H1 (cell line): ENCODE results near the gene ZDHHC19. TPM values are rescaled to one million over a fixed set of nuclear protein-coding genes. Genes with fewer than 3 reads are reported as not detected.

Experiments used
- CTCF ChIA-PET: fragments of 300-600 bp; sonication (Branson Sonifier 250); formaldehyde crosslinking; loops from one replicate; lab custom pipeline; 2021; ENCODE audit not compliant: partially characterized antibody; lab: Charles Lee
- POLR2A ChIA-PET: fragments of 300-600 bp; sonication (Branson Sonifier 250); formaldehyde crosslinking; loops from one replicate; lab custom pipeline; 2021; ENCODE audit warnings: inconsistent platforms; ENCODE audit not compliant: partially characterized antibody; lab: Charles Lee
- DNase-seq, 2 experiments: peaks; one replicate each; pipeline versions ENCODE4 v3.0.0 to v3.0.0-alpha.2; 2010 to 2022; ENCODE audit warnings: low spot score in 2 of 2, low read depth in 1 of 2, mixed read lengths in 1 of 2
- FAIRE-seq: peaks from 2 replicates; lab custom pipeline; 2011; peaks lifted over from hg19 to GRCh38; lab: Jason Lieb, UNC
- H2AFZ ChIP-seq: 2 replicates; pipeline ENCODE4 v1.8.1; 2012; ENCODE audit warnings: low read length, inconsistent platforms
- H2AK5ac ChIP-seq: 2 replicates; pipeline ENCODE4 v1.6.1; 2013; ENCODE audit warnings: low read depth, low read length
- H2BK120ac ChIP-seq: replicated peaks from 2 replicates; pipeline ENCODE3; 2013; ENCODE audit warnings: low read depth, low read length, inconsistent platforms
- H2BK12ac ChIP-seq: 2 replicates; pipeline ENCODE4 v1.6.1; 2013; ENCODE audit warnings: low read depth, low read length
- H2BK15ac ChIP-seq: 2 replicates; pipeline ENCODE4 v1.6.1; 2013; ENCODE audit warnings: low read length
- H2BK20ac ChIP-seq: 2 replicates; pipeline ENCODE4 v1.6.1; 2013; ENCODE audit warnings: low read length
- H2BK5ac ChIP-seq: 2 replicates; pipeline ENCODE4 v1.6.1; 2013; ENCODE audit warnings: low read depth, low read length
- H3K14ac ChIP-seq: 2 replicates; pipeline ENCODE4 v1.6.1; 2013; ENCODE audit warnings: inconsistent platforms; ENCODE audit not compliant: insufficient read length
- H3K18ac ChIP-seq: 2 replicates; pipeline ENCODE4 v1.6.1; 2013; ENCODE audit warnings: low read length; ENCODE audit errors: extremely low read depth
- H3K23ac ChIP-seq: 2 replicates; pipeline ENCODE4 v1.6.1; 2013; ENCODE audit warnings: inconsistent platforms; ENCODE audit not compliant: insufficient read length
- H3K23me2 ChIP-seq: 2 replicates; pipeline ENCODE4 v1.6.1; 2013; ENCODE audit warnings: low read depth, low read length
- H3K27ac ChIP-seq: 2 replicates; pipeline ENCODE4 v1.6.1; 2011; ENCODE audit warnings: low read depth, low read length, inconsistent platforms
- H3K27me3 ChIP-seq, 4 experiments: replicated peaks in 1 of 4; 1 replicate in 1 of 4; 2 replicates in 3 of 4; pipeline versions ENCODE4 v1.6.1 to v1.8.1; 2011 to 2013; ENCODE audit warnings: low read length in 3 of 4, mild to moderate bottlenecking in 3 of 4, inconsistent platforms in 2 of 4, mixed read lengths in 2 of 4, moderate library complexity in 1 of 4; ENCODE audit not compliant: control insufficient read depth in 3 of 4, insufficient read depth in 3 of 4; ENCODE audit errors: extremely low read depth in 1 of 4
- H3K36me3 ChIP-seq, 4 experiments: 2 replicates each; pipeline versions ENCODE4 v1.6.1 to v1.8.1; 2011 to 2013; ENCODE audit warnings: mild to moderate bottlenecking in 4 of 4, low read length in 3 of 4, moderate library complexity in 2 of 4, control low read depth in 1 of 4, inconsistent platforms in 1 of 4; ENCODE audit not compliant: insufficient read depth in 4 of 4, control insufficient read depth in 2 of 4
- H3K4ac ChIP-seq: replicated peaks from 2 replicates; pipeline ENCODE3; 2013; ENCODE audit warnings: low read length, low read depth, mixed read lengths, inconsistent platforms; ENCODE audit not compliant: insufficient read length
- H3K4me1 ChIP-seq, 4 experiments: replicated peaks in 1 of 4; 1 replicate in 1 of 4; 2 replicates in 3 of 4; pipeline versions ENCODE4 v1.6.1 to v1.8.1; 2011 to 2013; ENCODE audit warnings: low read length in 3 of 4, inconsistent platforms in 2 of 4, mixed read lengths in 1 of 4; ENCODE audit not compliant: insufficient read depth in 4 of 4, control insufficient read depth in 3 of 4
- H3K4me2 ChIP-seq, 2 experiments: 2 replicates each; pipeline versions ENCODE4 v1.6.1 to v1.8.1; 2011 to 2013; ENCODE audit warnings: low read depth in 2 of 2, low read length in 2 of 2, control low read depth in 1 of 2, inconsistent platforms in 1 of 2, mild to moderate bottlenecking in 1 of 2; ENCODE audit not compliant: insufficient read depth in 1 of 2
- H3K4me3 ChIP-seq, 4 experiments: fragments of 200-600, 300-600 bp in 1 of 4; sonication (generic), shearing (Covaris generic), sonication (Bioruptor Twin) in 1 of 4; 2 replicates each; pipeline versions ENCODE4 v1.5.1 to v1.8.1; 2011 to 2016; ENCODE audit warnings: low read length in 4 of 4, low read depth in 3 of 4, control low read depth in 2 of 4, inconsistent platforms in 2 of 4, mild to moderate bottlenecking in 2 of 4, mixed read lengths in 1 of 4, moderate library complexity in 1 of 4; ENCODE audit not compliant: insufficient read depth in 2 of 4; ENCODE audit errors: extremely low read depth in 1 of 4
- H3K56ac ChIP-seq: replicated peaks from 2 replicates; pipeline ENCODE3; 2013; ENCODE audit warnings: low read depth, mild to moderate bottlenecking, mixed read lengths, low read length, inconsistent platforms; ENCODE audit not compliant: insufficient read length
- H3K79me1 ChIP-seq: 2 replicates; pipeline ENCODE4 v1.6.1; 2013; ENCODE audit warnings: low read depth, low read length, control low read depth
- H3K79me2 ChIP-seq, 2 experiments: 2 replicates each; pipeline versions ENCODE4 v1.6.1 to v1.8.1; 2012 to 2013; ENCODE audit warnings: low read length in 2 of 2, mild to moderate bottlenecking in 2 of 2, inconsistent platforms in 1 of 2; ENCODE audit not compliant: insufficient read depth in 2 of 2, control insufficient read depth in 1 of 2
- H3K9ac ChIP-seq, 4 experiments: replicated peaks in 1 of 4; 1 replicate in 1 of 4; 2 replicates in 3 of 4; pipeline versions ENCODE4 v1.6.1 to v1.8.1; 2011 to 2013; ENCODE audit warnings: low read depth in 3 of 4, low read length in 3 of 4, control low read depth in 2 of 4, mild to moderate bottlenecking in 2 of 4, moderate library complexity in 2 of 4, inconsistent platforms in 1 of 4; ENCODE audit errors: extremely low read depth in 1 of 4
- H3K9me3 ChIP-seq, 2 experiments: 2 replicates each; pipeline versions ENCODE4 v1.6.1 to v1.8.1; 2012 to 2013; ENCODE audit warnings: mild to moderate bottlenecking in 2 of 2, moderate library complexity in 2 of 2, control low read depth in 1 of 2, inconsistent platforms in 1 of 2, low read depth in 1 of 2, low read length in 1 of 2, mixed read lengths in 1 of 2; ENCODE audit not compliant: insufficient read depth in 2 of 2
- H4K20me1 ChIP-seq, 2 experiments: replicated peaks in 1 of 2; 2 replicates each; pipeline versions ENCODE3 to v1.8.1; 2011 to 2013; ENCODE audit warnings: inconsistent platforms in 2 of 2, low read length in 2 of 2, mild to moderate bottlenecking in 1 of 2; ENCODE audit not compliant: insufficient read depth in 2 of 2, control insufficient read depth in 1 of 2
- H4K5ac ChIP-seq: 2 replicates; pipeline ENCODE4 v1.6.1; 2013; ENCODE audit warnings: low read length, low read depth, mixed read lengths, inconsistent platforms; ENCODE audit not compliant: insufficient read length
- H4K8ac ChIP-seq: 2 replicates; pipeline ENCODE4 v1.8.0; 2013; ENCODE audit warnings: mild to moderate bottlenecking, moderate library complexity, low read length, inconsistent platforms; ENCODE audit not compliant: insufficient read depth; ENCODE audit errors: extremely low read depth
- H4K91ac ChIP-seq: replicated peaks from 2 replicates; pipeline ENCODE3; 2013; ENCODE audit warnings: low read length, mixed read lengths, inconsistent platforms; ENCODE audit not compliant: insufficient read length
- CEBPB ChIP-seq: IDR thresholded peaks from 2 replicates; pipeline ENCODE4 v1.6.1; 2012; ENCODE audit warnings: low read depth, low read length
- CTBP2 ChIP-seq: IDR thresholded peaks from 2 replicates; pipeline ENCODE4 v1.7.0; 2011; ENCODE audit warnings: borderline replicate concordance, mild to moderate bottlenecking, moderate library complexity, mixed read lengths, low read length; ENCODE audit not compliant: insufficient read depth, insufficient read length
- GTF2F1 ChIP-seq: IDR thresholded peaks from 2 replicates; pipeline ENCODE4 v1.6.1; 2012; ENCODE audit warnings: low read depth, low read length, improper control_type of control experiment, borderline replicate concordance
- RAD21 ChIP-seq, 2 experiments: IDR thresholded peaks in 1 of 2; conservative IDR thresholded peaks in 1 of 2; 2 replicates each; pipeline ENCODE4 v1.6.1; 2011; ENCODE audit warnings: low read depth in 2 of 2, low read length in 2 of 2, improper control_type of control experiment in 1 of 2, inconsistent platforms in 1 of 2, mild to moderate bottlenecking in 1 of 2, moderate library complexity in 1 of 2
- SIX5 ChIP-seq: IDR thresholded peaks from 2 replicates; pipeline ENCODE4 v1.6.1; 2011; ENCODE audit warnings: mild to moderate bottlenecking, low read depth, low read length
- SRF ChIP-seq: IDR thresholded peaks from 2 replicates; pipeline ENCODE4 v1.6.1; 2011; ENCODE audit warnings: mild to moderate bottlenecking, low read depth, low read length, moderate library complexity
- SUZ12 ChIP-seq: fragments of 200-600 bp; sonication (generic); IDR thresholded peaks from 2 replicates; pipeline ENCODE4 v1.6.1; 2012; ENCODE audit warnings: mild to moderate bottlenecking, inconsistent platforms, low read length, moderate library complexity, mixed read lengths
- WGBS, 2 experiments: shearing (Covaris generic) in 1 of 2; methylation state at CpG; one replicate each; pipeline versions ENCODE4 v1.1.6 to v1.1.7; 2013 to 2015; ENCODE audit warnings: low lambda C conversion rate in 2 of 2, mixed read lengths in 2 of 2, inconsistent platforms in 1 of 2, low coverage in 1 of 2, missing lambda C conversion rate in 1 of 2; ENCODE audit not compliant: insufficient replicate concordance in 2 of 2, insufficient coverage in 1 of 2, insufficient read length in 1 of 2; ENCODE audit errors: extremely low coverage in 1 of 2, missing lambda C conversion rate in 1 of 2; 5-methylcytosine and 5-hydroxymethylcytosine counted together
- polyA plus RNA-seq, 7 experiments: library from polyadenylated mRNA; depleted of rRNA in 3 of 7; stranded (reverse) in 5 of 7; unstranded in 2 of 7; fragments of >200 nt in 5 of 7; fragments of 200-250 nt in 2 of 7; gene quantifications; 1 replicate in 5 of 7; 2 replicates in 1 of 7; 4 replicates in 1 of 7; pipeline versions ENCODE4 v1.2.1 to v1.2.3, GENCODE V29; 2011 to 2013; ENCODE audit warnings: missing spikeins in 2 of 7, mixed read lengths in 2 of 7
- total RNA-seq: library from RNA; stranded (reverse); fragmentation: NEBNext Ultra II Directional; extraction: Animal tissue kit (Norgen Biotek cat#: 25700); gene quantifications from 2 replicates; pipeline ENCODE4 v1.2.1, GENCODE V29; 2021
- TF ChIP-seq, protein P1 (sequence below): IDR thresholded peaks from 2 replicates; pipeline ENCODE4 v1.6.1; 2011; ENCODE audit warnings: low read depth, mild to moderate bottlenecking, low read length; ENCODE audit not compliant: insufficient read depth
- TF ChIP-seq, protein P2 (sequence below): IDR thresholded peaks from 2 replicates; pipeline ENCODE4 v1.6.1; 2012; ENCODE audit warnings: inconsistent platforms

Gene ZDHHC19
- total and polyA plus RNA-seq, 2 of the 8 experiments (the other 6 are each of a cell fraction or from before 2014, with no cell fraction given): 2.5 to 4.1 TPM

DNA sequence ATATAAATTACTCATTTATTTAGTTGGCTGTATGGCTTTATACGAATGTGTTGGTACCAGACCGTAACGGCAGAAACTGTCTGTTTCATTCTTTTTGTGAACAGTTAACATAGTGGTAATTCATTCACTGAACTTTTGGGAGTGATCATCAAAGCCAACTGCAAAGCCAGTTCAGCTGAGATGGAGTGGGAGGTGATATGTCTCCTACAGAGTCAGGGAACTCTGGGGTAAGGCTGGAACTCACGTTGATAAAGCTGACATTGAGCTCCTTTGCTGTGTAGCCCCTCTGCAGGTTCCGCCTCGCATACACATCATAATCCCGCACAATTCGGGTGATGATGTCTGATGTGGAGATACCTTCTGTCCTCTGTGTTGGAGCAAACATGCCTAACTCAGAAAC is 30.5 kb upstream of the ZDHHC19 start:
- Histone ChIP-seq H4K20me1 (no peaks in the 10 kb centered on the region), H2BK15ac (no peak overlapping the region), H3K4ac (no peak overlapping the region), H2AK5ac (no peak overlapping the region), H2BK12ac (no peak overlapping the region), H3K23me2 (no peaks in the 10 kb centered on the region), H3K56ac (no peak overlapping the region), H4K5ac (no peak overlapping the region), H3K4me3 (no peak overlapping the region), H3K27ac (no peak overlapping the region), H2AFZ (no peak overlapping the region), H3K9me3 (peaks cover 0 to 4% of the 10 kb centered on the region in 2 experiments; a peak in 1 of 4 replicates), H2BK20ac (no peak overlapping the region), H3K9ac (no peak overlapping the region), H3K79me2 (no peaks in the 10 kb centered on the region), H3K14ac (no peak overlapping the region), H3K4me1 (peaks cover 0 to 3% (median under 1%) of the 10 kb centered on the region in 4 experiments; a peak in 3 of 7 replicates), H3K79me1 (no peaks in the 10 kb centered on the region), H3K18ac (no peak overlapping the region), H3K36me3 (peaks cover 0 to 39% (median 14%) of the 10 kb centered on the region in 4 experiments; a peak in 6 of 8 replicates), H3K4me2 (no peak overlapping the region), H3K27me3 (no peaks in the 10 kb centered on the region), H2BK5ac (no peak overlapping the region), H2BK120ac (no peak overlapping the region), H4K8ac (no peak overlapping the region), H3K23ac (no peak overlapping the region), H4K91ac (no peak overlapping the region)
- ChIA-PET CTCF (interaction anchor here (0.6 to 1.6 kb wide), 3 partner anchors 10 to 143 kb away, joined by 3 to 4 read pairs (median 3); no protein-coding TSS in a partner anchor), POLR2A (interaction anchor here (1.4 kb wide), 1 partner anchor 99 kb away, joined by 3 read pairs; no protein-coding TSS in a partner anchor)
- WGBS, 2 experiments: 85% methylated on average over 8 of the region's 8 CpGs; no CpG with 5 or more reads in 1 of the 2 experiments
- FAIRE-seq (no peak), DNase-seq (no peak)
- no peak for TF ChIP-seq SRF
- TF ChIP-seq RAD21 (IDR thresholded peaks at IDR 0.05 in 1 of 2, conservative IDR thresholded peaks at IDR 0.05 in 1 of 2; ENCODE audit: low read depth in 2 of 2, low read length in 2 of 2): no peak
- TF ChIP-seq, protein P1, sequence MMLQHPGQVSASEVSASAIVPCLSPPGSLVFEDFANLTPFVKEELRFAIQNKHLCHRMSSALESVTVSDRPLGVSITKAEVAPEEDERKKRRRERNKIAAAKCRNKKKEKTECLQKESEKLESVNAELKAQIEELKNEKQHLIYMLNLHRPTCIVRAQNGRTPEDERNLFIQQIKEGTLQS: no peak
- no peak for TF ChIP-seq SUZ12
- TF ChIP-seq GTF2F1: no peak
- TF ChIP-seq SIX5: no peak
- TF ChIP-seq, protein P2, sequence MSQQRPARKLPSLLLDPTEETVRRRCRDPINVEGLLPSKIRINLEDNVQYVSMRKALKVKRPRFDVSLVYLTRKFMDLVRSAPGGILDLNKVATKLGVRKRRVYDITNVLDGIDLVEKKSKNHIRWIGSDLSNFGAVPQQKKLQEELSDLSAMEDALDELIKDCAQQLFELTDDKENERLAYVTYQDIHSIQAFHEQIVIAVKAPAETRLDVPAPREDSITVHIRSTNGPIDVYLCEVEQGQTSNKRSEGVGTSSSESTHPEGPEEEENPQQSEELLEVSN: no peak
- TF ChIP-seq CEBPB: no peak
- TF ChIP-seq CTBP2: no peak
